KG1 (cell line): Measurements from ENCODE around the gene TMEM44.
A peak's percentile ranks its signal among the peaks of the same experiment; 100 is the strongest.

Source experiments
- DNase-seq: peaks from one replicate; lab custom pipeline; 2025; lab: John Stamatoyannopoulos, UW

Gene TMEM44

GRCh38 chr3:194633349-194634004 is at the start of gene TMEM44:
Gene TMEM44, minus strand, starts transcription at chr3:194633419. Its CDS starts 204 bp downstream, at chr3:194633215.
- DNase-seq = peak; percentile 51

- peak; percentile 42 for DNase-seq
Observed at GRCh38 chr3:194682694-194683310, 49.6 kb upstream of the TMEM44 start.

- DNase-seq = no peak
Observed at GRCh38 chr3:194682189-194682693, 49.0 kb upstream of the TMEM44 start.

GRCh38 chr3:194680888-194681615 is 47.8 kb upstream of the TMEM44 start:
- DNase-seq = no peak

GRCh38 chr3:194676471-194676870 is 43.3 kb upstream of the TMEM44 start:
- DNase-seq = no peak

- DNase-seq = no peak
Observed at GRCh38 chr3:194675680-194676079, 42.5 kb upstream of the TMEM44 start.

GRCh38 chr3:194675081-194675640 is 41.9 kb upstream of the TMEM44 start:
- DNase-seq = no peak

GRCh38 chr3:194673761-194674160 is 40.5 kb upstream of the TMEM44 start:
- no peak for DNase-seq

- DNase-seq = no peak
Observed at GRCh38 chr3:194672876-194673275, 39.7 kb upstream of the TMEM44 start.

GRCh38 chr3:194671900-194672808 is 38.9 kb upstream of the TMEM44 start, which contains the start of gene LSG1:
Gene LSG1, minus strand, starts transcription at chr3:194672191. Its CDS starts 29 bp downstream, at chr3:194672162.
- DNase-seq = peak; percentile 97

GRCh38 chr3:194671511-194671899 is 38.3 kb upstream of the TMEM44 start:
- DNase-seq = peak; percentile 53

GRCh38 chr3:194667363-194667762 is 34.1 kb upstream of the TMEM44 start:
- no peak for DNase-seq

- DNase-seq = no peak
Observed at GRCh38 chr3:194664857-194665256, 31.6 kb upstream of the TMEM44 start.

GRCh38 chr3:194661946-194662345 is 28.7 kb upstream of the TMEM44 start:
- no peak for DNase-seq

- DNase-seq = no peak
Observed at GRCh38 chr3:194661374-194661773, 28.2 kb upstream of the TMEM44 start.

- DNase-seq = no peak
Observed at GRCh38 chr3:194659778-194660177, 26.6 kb upstream of the TMEM44 start.

- DNase-seq = no peak
Observed at GRCh38 chr3:194658477-194659242, 25.4 kb upstream of the TMEM44 start.

GRCh38 chr3:194657439-194657838 is 24.2 kb upstream of the TMEM44 start:
- no peak for DNase-seq

- no peak for DNase-seq
Observed at GRCh38 chr3:194654443-194654842, 21.2 kb upstream of the TMEM44 start.

GRCh38 chr3:194647747-194648146 is 14.5 kb upstream of the TMEM44 start:
- DNase-seq = no peak

GRCh38 chr3:194642769-194643168 is 9.6 kb upstream of the TMEM44 start:
- DNase-seq = no peak
